ENCODE results near the gene TICAM2.

Gene TICAM2

GRCh38 chr5:115531787-115532367, 70.4 kb downstream of the TICAM2 start:
- no peak for DNase-seq (ENCODE audit: low read depth)

- no peak for DNase-seq (ENCODE audit: low read depth)
Measured at GRCh38 chr5:115531380-115531779, 70.9 kb downstream of the TICAM2 start.

GRCh38 chr5:115530426-115530825, 71.9 kb downstream of the TICAM2 start:
- no peak for DNase-seq (ENCODE audit: low read depth)
